NCI-H446 treated with DMSO at 0.1 percent for 48 hours (cell line): ENCODE measurements around the gene STX17.
"Not testable (repeated sequence)": the region's sequence is repeated elsewhere in the genome, so short reads cannot be mapped to it uniquely, and the experiment has no call there.

Experiments
- DNase-seq: peaks from one replicate; lab custom pipeline; 2025; lab: John Stamatoyannopoulos, UW

STX17 gene

DNA sequence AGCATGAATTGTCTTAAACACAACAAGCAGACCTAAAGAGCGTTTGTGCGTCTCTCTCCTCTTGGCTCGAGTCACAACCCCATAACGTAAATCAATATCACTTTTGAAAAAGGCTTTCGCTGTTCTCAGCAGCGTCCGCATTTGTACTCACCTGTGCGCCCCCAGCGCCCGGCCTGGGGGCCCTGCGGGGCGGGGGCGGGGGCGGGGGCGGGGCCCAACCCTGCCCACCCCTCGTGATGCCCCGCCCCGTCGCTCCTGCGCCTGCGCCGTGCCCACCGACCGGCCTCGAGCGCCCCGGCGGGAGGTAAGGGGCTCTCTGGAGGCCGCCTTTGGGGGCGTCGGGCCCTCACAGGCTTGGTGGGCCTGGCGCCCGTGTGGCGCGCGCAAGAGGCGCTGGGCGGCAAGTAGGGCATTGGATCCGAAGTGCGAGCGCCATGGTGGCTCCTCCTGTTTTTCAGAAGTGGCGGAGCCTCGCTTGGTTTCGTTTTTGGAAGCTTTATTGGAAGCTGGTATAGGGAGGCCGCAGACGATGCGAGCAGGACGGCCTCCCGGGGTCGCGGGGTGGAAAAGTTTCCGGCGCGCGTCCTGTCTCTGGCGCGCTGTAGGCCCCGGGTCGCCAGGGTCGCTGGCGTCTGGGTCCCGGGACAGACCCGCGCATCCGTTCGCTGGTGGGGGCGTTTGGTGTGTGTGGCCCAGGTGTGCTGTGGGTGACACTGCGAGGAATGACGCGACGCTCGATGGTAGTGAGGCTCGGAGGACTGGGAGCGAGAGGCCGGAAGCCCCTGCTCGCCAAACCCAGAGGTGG is at the start of gene STX17:
Gene STX17 (plus strand): TSS at position 252 of the 805 bp plus-strand sequence. CDS start 8,586 bp downstream, outside the sequence.
- no peak for DNase-seq

DNA sequence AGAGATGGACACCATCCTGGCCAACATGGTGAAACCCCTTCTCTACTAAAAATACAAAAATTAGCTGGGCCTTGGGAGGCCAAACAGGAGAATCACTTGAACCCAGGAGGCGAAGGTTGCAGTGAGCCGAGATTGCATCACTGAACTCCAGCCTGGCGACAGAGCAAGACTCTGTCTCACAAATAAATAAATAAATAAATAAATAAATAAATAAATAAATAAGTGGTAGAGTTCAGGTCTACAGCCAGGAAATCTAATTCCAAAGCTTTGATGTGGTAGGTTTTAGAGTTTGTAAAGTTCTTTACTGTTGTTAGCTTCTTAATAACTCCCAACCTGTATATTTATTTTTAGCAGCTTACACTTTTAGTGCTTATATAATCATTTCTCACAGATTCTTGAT is 48.9 kb upstream of the STX17 start:
- not testable (repeated sequence) for DNase-seq

DNA sequence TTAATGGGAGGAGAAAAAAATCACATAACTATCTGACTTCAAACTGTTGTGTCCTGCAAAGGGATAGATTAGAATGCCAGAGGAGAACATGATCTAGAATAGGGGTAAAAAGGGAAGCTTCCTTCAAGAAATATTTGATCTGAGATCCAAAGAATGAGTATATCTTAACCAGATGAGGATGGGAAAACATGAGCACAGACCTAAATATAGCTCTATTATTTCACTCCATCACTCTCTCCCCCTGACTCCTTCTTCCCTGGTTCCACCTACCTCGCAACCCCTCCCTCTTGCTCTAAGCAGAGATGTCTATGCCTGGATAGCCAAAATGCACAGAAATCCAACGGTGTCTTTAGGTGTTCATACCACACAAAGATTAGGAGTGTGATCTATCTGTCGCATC is 48.4 kb upstream of the STX17 start:
- no peak for DNase-seq

DNA sequence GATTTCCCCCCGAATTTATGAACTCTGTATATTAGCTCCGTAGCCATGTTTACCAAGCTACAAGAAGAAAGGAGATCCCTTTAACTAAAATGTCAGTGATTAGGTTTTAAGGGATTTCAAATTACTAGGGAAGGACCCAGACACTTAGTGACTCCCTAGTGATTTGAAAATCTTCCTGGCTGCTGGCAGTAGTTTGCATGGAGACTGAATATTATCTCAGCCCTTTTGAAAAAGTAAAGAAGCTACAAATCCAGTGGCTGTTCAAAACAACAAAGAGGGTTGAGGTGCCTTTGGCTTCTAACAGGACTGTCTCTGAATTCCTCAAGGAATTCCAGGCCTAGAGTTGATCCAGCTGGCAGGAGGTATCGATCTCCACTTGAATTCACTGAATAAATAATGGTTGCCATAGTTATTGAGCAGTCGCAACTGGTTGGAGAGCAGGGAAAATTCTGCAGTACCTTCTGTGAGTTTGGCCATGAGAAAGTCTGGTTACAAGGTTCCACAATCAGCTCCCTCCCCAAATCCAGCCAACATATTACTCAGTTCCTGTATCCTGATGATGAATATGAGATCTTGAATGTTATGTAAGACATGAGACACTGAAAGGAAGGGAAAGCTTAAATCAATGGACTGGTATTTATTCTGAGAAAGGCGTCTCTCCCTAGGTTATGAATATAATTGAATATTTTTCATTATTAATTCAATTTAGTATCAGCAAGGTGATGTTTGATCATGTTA is 47.0 kb upstream of the STX17 start:
- peak; percentile 74 for DNase-seq

DNA sequence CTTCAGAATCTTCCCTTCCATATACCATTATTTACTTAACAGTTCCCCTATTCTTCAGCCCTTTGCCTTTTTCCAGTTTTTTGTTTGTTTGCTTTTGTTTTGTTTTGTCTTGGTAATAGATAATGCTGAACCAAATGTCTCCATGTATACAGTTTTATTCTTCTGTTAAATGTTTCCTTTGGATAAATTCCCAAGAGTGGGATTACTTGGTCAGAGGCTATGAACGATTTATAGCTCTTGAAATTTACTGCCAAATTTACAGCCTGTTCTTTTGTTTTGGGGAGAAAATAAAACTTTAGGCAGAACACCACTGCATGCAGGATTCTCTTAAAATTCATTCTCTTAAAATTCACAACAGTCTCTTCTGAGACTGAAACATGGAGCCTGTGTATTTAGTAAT is 46.2 kb upstream of the STX17 start:
- DNase-seq = peak; percentile 26

DNA sequence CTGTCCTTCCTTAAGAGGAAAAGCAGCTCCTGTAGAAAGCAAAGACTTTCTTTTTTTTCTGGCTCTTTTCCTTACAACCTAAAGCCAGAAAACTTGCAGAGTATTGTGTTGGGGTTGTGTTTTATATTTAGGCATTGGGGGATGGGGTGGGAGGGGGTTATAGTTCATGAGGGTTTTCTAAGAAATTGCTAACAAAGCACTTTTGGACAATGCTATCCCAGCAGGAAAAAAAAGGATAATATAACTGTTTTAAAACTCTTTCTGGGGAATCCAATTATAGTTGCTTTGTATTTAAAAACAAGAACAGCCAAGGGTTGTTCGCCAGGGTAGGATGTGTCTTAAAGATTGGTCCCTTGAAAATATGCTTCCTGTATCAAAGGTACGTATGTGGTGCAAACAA is 42.5 kb upstream of the STX17 start:
- no peak for DNase-seq

DNA sequence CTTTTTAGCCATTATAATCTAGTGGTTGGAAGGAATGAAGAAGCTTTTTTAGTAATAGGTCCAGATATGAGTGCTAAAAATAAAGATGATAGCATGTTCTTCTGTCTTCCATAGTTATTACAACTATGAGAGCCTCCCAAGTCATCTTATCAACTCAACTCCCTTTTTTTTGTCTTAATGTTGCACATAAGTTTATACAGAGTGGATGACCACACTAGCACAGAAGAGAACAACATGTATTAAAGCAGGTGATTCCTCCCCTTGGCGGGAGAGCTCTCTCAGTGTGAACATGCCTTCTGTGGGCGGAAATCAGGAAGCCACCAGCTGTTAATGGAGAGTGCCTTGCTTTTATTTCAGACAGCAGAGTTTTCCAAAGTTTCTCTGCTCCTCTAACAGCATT is 40.1 kb upstream of the STX17 start:
- DNase-seq = no peak

DNA sequence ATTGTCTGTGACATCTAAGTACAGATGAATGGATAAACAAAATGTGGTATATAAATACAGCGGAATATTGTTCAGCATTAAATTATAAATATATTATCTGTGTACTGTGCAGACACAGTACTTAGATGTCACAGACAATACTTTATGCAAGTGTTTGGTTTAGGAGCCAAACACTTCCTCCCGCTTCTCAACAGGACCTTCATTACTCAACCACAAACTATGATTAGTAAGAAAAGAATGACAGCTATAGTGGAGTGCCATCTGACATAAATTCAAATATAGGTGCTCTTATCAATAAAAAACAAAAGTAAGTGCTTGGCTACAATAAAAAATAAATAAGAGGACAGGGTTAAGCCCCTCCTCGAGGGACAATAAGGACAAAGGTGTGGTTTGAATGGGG is 38.9 kb upstream of the STX17 start:
- no peak for DNase-seq

DNA sequence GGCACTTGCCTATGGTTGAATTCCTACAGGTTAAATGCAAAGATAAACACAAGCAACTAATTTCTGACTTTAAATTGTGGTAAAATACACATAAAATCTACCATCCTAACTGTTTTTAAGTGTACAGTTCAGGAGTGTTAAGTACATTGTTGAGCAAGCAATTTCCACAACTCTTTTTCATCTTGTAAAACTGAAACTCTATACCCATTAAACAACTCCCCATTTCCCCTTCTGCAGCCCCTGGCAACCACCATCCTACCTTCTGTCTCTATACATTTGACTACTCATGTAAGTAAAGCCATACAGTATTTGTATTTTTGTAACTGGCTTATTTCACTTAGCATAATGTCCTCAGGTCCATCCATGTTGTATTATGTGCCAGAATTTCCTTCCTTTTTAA is 38.5 kb upstream of the STX17 start:
- DNase-seq = no peak

DNA sequence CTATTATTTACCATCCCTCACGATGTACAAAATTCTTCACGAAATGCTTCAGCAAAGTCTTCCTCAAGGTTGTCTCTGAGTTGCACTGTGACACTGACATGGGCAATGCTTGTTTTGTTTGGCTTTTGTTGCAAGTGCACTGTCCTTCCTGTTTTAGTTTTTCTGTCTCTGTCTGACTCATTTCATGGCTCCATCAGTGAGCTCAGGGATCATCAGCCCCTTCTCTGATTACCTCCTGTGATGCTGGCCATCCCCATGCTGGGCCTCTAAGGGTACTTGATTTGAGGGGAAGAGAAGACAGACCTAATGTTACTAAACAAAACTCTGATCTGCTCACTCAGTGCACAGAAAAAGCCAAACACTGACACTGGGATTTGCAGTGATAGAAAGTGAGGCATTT is 37.6 kb upstream of the STX17 start:
- DNase-seq = no peak

DNA sequence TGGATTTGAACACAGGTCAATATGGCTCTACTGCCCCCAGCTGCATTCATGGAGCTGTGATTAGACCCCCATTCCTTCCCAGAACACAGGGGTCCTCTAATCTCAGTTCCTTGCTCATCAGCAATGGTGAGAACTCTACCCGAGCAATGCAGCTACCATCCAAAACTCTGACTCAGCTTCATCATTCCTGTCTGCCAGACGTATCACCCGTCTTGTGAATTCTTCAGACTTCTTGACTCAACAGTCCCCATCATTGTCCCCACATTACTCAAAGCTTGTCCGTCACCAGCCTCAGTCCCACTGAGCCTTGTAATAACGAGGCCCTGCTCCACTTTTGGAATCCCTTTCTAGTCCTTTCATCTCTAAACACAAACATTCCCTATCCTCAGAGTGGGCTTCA is 36.3 kb upstream of the STX17 start:
- DNase-seq = no peak

DNA sequence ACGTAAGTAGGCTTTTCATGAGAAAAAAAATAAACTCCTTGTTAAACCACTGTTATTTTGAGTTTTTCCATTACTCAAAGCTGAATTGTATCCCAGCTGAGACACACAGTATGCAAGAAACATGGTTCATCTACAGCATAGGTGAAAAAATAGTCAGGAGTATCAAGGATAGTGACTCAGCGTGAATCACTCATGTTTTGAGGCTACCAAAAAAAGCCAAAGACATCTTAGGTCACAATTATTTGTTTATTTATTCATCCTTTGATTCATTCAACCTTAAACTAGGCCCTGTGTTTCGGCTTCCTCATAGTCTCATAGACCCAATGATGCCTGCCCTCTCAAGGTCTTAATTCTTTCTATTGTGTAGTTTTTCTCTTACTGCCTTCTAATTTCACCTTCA is 32.9 kb upstream of the STX17 start:
- no peak for DNase-seq

DNA sequence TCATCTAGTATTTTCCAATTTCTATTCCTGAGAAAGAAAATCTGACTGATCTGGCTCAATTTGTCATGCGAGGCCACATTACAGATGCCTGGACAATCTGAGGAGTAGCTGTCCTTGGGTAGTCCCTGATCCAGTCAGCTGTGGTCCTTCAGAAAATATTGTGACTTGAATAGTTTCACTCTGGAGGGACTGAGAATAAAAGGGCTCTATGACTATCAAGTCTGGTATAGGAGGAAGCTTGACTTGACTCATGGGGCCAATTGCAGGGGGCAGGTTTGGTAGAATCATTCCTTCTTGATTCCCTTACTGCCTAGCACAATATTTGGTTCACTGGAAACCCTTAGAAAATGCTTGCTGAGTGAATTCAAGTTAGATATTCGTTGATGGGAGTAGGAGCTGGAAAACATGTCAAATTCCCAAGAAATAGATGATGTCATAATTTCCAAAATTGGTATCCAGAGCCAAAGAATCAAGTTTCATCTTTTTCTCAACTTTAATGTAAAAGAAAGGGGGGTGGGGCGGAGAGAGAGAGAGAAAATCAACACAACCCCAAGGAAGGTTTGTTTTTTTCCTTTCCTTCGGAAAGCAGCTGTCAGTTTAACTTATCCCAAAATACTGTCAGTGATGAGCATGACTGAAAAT is 32.4 kb upstream of the STX17 start:
- DNase-seq = no peak

DNA sequence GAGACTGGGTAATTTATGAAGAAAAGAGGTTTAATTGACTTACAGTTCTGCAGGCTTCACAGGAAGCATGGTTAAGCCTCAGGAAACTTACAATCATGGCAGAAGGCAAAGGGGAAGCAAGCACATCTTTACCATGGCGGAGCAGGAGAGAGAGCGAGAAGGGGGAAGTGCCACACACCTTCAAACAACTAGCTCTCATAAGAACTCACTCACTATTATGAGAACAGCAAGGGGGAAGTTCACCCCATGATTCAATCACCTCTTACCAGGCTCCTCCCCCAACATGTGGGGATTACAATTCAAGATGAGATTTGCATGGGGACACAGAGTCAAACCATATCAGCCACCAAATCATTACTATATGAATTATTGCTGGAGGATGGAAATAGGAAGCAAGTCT is 30.3 kb upstream of the STX17 start:
- DNase-seq = no peak

DNA sequence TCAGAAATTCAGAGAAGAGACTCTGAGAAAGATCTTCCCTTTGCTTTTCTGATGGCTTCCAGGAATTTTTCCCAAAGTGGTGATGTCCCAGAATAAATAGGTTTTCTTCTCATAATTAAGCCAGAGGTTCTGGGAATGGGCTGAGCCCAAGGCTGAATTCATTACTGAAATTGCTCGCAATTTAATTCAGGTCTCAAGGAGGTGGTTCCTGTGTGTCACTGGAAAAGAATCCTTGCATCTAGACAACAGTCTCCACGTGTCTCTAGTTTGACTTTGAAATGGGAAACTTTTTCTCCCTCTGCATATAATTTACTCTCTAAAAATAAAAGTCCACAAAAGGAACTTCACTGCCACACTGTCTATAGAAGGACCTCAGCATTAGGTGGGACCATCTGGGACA is 27.8 kb upstream of the STX17 start:
- DNase-seq = no peak

DNA sequence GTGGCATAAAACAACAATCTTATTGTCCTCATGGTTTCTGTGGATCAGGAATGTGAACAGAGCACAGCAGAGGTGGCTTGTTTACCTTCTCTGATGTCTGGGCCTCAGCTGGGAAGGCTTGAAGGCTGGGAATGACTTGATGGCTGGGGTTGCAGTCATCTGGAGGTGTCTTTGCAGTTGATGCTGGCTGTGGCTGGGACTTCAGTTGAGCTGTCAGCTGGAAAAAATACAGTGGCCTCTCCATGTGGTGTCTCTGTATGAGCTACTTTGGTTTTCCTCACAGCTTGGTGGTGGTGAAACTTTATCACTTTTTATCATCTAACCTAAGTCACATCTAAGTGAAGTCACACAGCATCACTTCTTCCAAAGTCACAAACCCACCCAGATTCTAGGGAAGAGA is 24.7 kb upstream of the STX17 start:
- no peak for DNase-seq

DNA sequence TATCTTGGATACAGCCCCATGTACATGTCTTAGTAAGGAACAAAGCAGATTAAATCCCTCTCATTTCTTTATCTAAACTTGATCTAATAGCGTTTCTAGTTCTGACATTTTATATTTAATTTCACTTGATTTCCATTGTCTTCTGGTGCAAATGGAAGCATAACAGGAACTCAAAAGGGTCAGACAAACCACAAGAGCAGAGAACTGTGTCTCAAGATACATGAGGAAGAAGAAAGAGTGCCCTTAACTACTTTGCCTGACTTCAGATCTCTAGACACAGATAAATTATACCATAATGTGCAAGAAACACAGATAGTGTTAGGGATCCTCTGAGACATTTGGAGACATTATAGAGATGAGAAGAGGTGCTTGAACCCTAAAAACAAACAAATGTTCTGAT is 20.7 kb upstream of the STX17 start:
- DNase-seq = no peak

DNA sequence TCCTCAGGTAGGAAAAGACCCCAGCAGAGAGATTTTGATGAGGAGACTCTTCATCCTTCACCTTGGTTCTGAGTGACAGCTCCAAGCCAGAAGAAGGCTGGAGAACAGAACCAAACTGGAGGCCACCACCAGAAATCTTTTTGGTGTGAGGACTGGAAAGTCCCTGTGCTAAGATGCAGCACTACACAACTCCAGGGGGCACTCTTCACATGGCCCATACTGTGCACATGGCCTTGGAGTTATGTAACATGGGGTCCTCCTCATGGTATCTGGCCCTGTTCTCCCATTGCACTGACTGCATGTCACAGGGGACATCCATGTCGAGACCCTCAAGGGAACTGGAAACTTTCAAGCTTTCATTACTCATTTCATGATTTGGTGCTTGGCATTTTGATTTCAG is 17.3 kb upstream of the STX17 start:
- no peak for DNase-seq

DNA sequence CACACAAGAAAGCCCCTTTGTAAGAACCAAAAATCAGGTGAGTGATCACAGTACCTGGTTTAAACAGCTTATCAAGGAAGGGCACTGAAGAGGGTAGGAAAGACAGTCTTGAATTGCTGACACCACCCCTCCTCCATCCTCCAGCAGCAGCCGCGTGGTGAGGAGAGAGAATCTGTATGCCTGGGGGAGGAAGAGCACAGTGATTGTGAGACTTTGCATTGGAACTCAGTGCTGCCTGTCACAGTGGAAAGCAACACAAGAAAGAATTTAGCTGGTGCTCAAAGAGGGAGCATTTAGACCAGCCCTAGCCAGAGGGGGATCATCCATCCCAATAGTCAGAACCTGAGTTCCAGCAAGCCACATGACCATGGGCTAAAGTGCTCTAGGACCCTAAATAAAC is 11.6 kb upstream of the STX17 start:
- DNase-seq = no peak

DNA sequence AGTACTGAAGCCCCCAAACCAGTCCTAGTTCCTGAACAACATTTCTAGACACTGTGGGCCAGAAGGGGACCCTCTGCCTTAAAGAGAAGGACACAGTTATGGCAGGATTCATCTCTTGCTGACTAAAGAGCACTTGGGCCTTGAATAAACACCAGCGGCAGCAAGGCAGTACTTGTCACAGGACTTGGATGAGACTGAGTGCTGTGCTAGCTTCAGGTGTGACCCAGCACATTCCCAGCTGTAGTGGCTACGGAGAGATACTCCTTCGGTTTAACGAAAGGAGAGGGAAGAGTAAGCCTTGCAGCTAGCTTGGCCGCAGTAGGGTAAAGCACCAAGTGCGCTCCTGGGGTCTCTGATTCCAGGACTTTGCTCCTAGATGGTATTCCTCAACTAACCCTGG is 10.9 kb upstream of the STX17 start:
- no peak for DNase-seq

DNA sequence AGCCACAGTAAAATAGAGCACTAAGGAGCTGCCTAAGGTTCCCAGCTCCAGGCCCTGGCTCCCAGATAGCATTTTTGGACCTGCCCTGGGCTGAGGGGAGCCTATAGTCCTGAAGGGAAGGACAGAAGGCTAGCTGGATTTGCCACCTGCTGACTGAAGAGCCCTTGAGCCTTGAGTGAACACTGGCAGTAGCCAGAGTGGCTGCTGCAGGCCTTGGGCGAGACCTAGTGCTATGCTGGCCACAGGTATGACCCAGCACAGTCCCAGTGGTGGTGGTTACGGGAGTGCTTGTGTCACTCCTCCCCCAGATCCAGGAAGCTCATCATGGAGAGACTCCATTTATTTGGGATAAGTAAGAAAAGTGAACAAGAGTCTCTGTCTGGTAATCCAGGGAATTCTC is 10.3 kb upstream of the STX17 start:
- no peak for DNase-seq

DNA sequence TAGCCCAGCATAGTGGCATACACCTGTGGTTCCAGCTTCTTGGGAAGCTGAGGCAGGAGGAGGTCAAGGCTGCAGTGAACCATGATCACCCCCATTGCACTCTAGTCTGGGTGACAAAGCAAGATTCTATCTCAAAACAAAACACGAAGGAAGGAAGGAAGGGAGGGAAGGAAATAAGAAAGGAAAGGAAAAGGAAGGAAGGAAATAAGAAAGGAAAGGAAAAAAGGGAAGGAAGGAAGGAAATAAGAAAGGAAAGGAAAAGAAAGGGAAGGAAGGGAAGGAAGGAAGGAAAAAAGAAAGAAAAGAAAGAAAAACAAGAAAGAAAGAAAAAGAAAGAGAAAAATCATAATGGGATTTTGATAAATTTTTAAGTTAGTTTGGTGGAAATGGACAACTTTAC is 3.1 kb upstream of the STX17 start:
- DNase-seq = no peak

DNA sequence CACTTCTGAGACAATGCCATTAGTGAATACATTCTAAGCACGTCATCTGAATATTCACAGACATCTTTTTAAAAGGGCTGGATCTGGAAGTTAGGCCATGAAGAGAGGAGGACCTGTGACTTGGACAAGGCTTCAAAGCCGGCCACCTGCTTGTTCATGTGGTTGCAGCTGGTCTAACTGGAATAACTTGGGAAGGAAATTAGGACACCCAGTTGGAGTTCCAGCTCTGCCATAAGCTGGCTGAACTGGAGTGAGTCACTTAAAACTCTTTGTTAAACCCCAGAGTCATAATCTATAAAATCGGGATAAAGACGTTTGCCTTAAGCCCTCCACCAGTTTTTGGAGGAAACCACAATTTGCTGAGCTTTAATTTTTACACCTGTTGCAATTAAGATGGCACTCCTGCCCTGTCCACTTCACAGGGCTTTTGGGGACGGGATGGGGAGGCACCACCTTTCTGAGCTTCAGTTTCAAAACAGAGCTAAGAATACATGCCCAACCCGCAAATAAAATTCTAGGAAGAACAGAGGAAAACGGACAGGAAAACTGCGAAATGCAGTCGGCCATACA is 536 bp upstream of the STX17 start:
- no peak for DNase-seq
